ENCODE measurements around the gene CCNDBP1.
A peak's percentile ranks its signal among the peaks of the same experiment; 100 is the strongest.
"Not testable (repeated sequence)": the region's sequence is repeated elsewhere in the genome, so short reads cannot be mapped to it uniquely, and the experiment has no call there.

The CCNDBP1 gene

GRCh38 chr15:43185157-43186002 is at the start of gene CCNDBP1:
TSS of gene CCNDBP1 (plus strand) at chr15:43185403. CDS start at chr15:43185499, 96 bp downstream.
- peak; percentile 61 to 75 (median 66) for DNase-seq (ENCODE audit: low read depth in 3 of 3, low spot score in 1 of 3)

- DNase-seq (ENCODE audit: low read depth in 3 of 3, low spot score in 1 of 3), result no peak
Observed at GRCh38 chr15:43143203-43143941, 41.8 kb upstream of the CCNDBP1 start.

GRCh38 chr15:43144512-43144911 is 40.7 kb upstream of the CCNDBP1 start:
- DNase-seq (ENCODE audit: low read depth in 3 of 3, low spot score in 1 of 3), result no peak

- no peak for DNase-seq (ENCODE audit: low read depth in 3 of 3, low spot score in 1 of 3)
Observed at GRCh38 chr15:43146184-43146583, 39.0 kb upstream of the CCNDBP1 start.

- DNase-seq (ENCODE audit: low read depth in 3 of 3, low spot score in 1 of 3), result no peak
Observed at GRCh38 chr15:43150191-43150929, 34.8 kb upstream of the CCNDBP1 start.

- no peak for DNase-seq (ENCODE audit: low read depth in 3 of 3, low spot score in 1 of 3)
Observed at GRCh38 chr15:43151688-43152087, 33.5 kb upstream of the CCNDBP1 start.

GRCh38 chr15:43153269-43153668 is 31.9 kb upstream of the CCNDBP1 start:
- no peak for DNase-seq (ENCODE audit: low read depth in 3 of 3, low spot score in 1 of 3)

GRCh38 chr15:43165801-43166325 is 19.3 kb upstream of the CCNDBP1 start:
- no peak for DNase-seq (ENCODE audit: low read depth in 3 of 3, low spot score in 1 of 3)

GRCh38 chr15:43167261-43167660 is 17.9 kb upstream of the CCNDBP1 start:
- DNase-seq (ENCODE audit: low read depth in 3 of 3, low spot score in 1 of 3), result not testable (repeated sequence)

GRCh38 chr15:43168192-43169107 is 16.8 kb upstream of the CCNDBP1 start:
- no peak for DNase-seq (ENCODE audit: low read depth in 3 of 3, low spot score in 1 of 3)

- DNase-seq (ENCODE audit: low read depth in 3 of 3, low spot score in 1 of 3), result no peak
Observed at GRCh38 chr15:43169888-43170287, 15.3 kb upstream of the CCNDBP1 start.

- DNase-seq (ENCODE audit: low read depth in 3 of 3, low spot score in 1 of 3), result not testable (repeated sequence)
Observed at GRCh38 chr15:43175656-43176309, 9.4 kb upstream of the CCNDBP1 start.

GRCh38 chr15:43177147-43177546 is 8.1 kb upstream of the CCNDBP1 start:
- not testable (repeated sequence) for DNase-seq (ENCODE audit: low read depth in 3 of 3, low spot score in 1 of 3)

- no peak for DNase-seq (ENCODE audit: low read depth in 3 of 3, low spot score in 1 of 3)
Observed at GRCh38 chr15:43183270-43183669, 1.9 kb upstream of the CCNDBP1 start.

- no peak for DNase-seq (ENCODE audit: low read depth in 3 of 3, low spot score in 1 of 3)
Observed at GRCh38 chr15:43184407-43185124, 637 bp upstream of the CCNDBP1 start.

- no peak for DNase-seq (ENCODE audit: low read depth in 3 of 3, low spot score in 1 of 3)
Observed at GRCh38 chr15:43186003-43186353, 775 bp downstream of the CCNDBP1 start.

- DNase-seq (ENCODE audit: low read depth in 3 of 3, low spot score in 1 of 3), result no peak
Observed at GRCh38 chr15:43187544-43188155, 2.4 kb downstream of the CCNDBP1 start.

- DNase-seq (ENCODE audit: low read depth in 3 of 3, low spot score in 1 of 3), result no peak
Observed at GRCh38 chr15:43189296-43189695, 4.1 kb downstream of the CCNDBP1 start.

- no peak for DNase-seq (ENCODE audit: low read depth in 3 of 3, low spot score in 1 of 3)
Observed at GRCh38 chr15:43190178-43190577, 5.0 kb downstream of the CCNDBP1 start.

Data from stimulated activated CD4-positive, alpha-beta T cell treated with anti-CD3 and anti-CD28 coated beads, TNF-alpha, amount 100 ng/mL, for 1 hour (primary cell).